Large intestine (tissue), 3 donors: ENCODE measurements around the gene HES7. TPM values are rescaled to one million over a fixed set of nuclear protein-coding genes. Genes with fewer than 3 reads are reported as not detected.

Source experiments
- DNase-seq, 2 donors: peaks; one replicate each; pipeline versions ENCODE4 v3.0.0 to v3.0.0-alpha.2; 2013
- H3K27ac ChIP-seq: one replicate; pipeline ENCODE4 v1.5.1; 2013; ENCODE audit warnings: low read length
- H3K27me3 ChIP-seq: 2 replicates; pipeline ENCODE4 v1.6.1; 2013; ENCODE audit warnings: low read length; ENCODE audit not compliant: control insufficient read depth, insufficient read depth
- H3K36me3 ChIP-seq: 2 replicates; pipeline ENCODE4 v1.6.1; 2013; ENCODE audit warnings: low read length; ENCODE audit not compliant: control insufficient read depth, insufficient read depth
- H3K4me1 ChIP-seq: one replicate; pipeline ENCODE4 v1.6.1; 2013; ENCODE audit warnings: low read length; ENCODE audit not compliant: control insufficient read depth, insufficient read depth
- H3K4me3 ChIP-seq: one replicate; pipeline ENCODE4 v1.5.1; 2013; ENCODE audit warnings: low read length
- H3K9me3 ChIP-seq: one replicate; pipeline ENCODE4 v1.6.1; 2013; ENCODE audit warnings: mild to moderate bottlenecking, low read depth, low read length, moderate library complexity; ENCODE audit not compliant: control insufficient read depth
- WGBS: methylation state at CpG from one replicate; pipeline ENCODE4 v1.1.5; 2013; ENCODE audit warnings: low lambda C conversion rate; ENCODE audit not compliant: insufficient coverage; 5-methylcytosine and 5-hydroxymethylcytosine counted together
- polyA plus RNA-seq: library from polyadenylated mRNA; unstranded; fragments of 120-200 nt; gene quantifications from one replicate; pipeline ENCODE4 v1.2.1, GENCODE V29; 2013

HES7 gene
- polyA plus RNA-seq, 1 donor = 0.16 TPM

GRCh38 chr17:8120520-8121406, 3.1 kb downstream of the HES7 start:
- Histone ChIP-seq H3K36me3 (no peaks in the 10 kb centered on the region), H3K4me1 (peaks cover 70% of the 10 kb centered on the region), H3K27me3 (peaks cover 65% of the 10 kb centered on the region), H3K4me3 (peak overlapping the region; percentile 52), H3K27ac (peak overlapping the region; percentile 29), H3K9me3 (peaks cover 4% of the 10 kb centered on the region)
- WGBS = 3% methylated on average over 6 of the region's 40 CpGs
- DNase-seq = peak in 1 of 2 donors; percentile 68

GRCh38 chr17:8119581-8120519, 4.1 kb downstream of the HES7 start:
- Histone ChIP-seq H3K9me3 (peaks cover 4% of the 10 kb centered on the region), H3K27me3 (peaks cover 67% of the 10 kb centered on the region), H3K36me3 (no peaks in the 10 kb centered on the region), H3K4me3 (peak overlapping the region; percentile 55), H3K27ac (peak overlapping the region; percentile 71), H3K4me1 (peaks cover 63% of the 10 kb centered on the region)
- WGBS = 0% methylated on average over 4 of the region's 28 CpGs
- peak; percentile 85 to 91 for DNase-seq

- peak; percentile 71 to 81 for DNase-seq
- H3K36me3 ChIP-seq = no peaks in the 10 kb centered on the region
- peak overlapping the region; percentile 55 for H3K4me3 ChIP-seq
- H3K27me3 ChIP-seq = peaks cover 67% of the 10 kb centered on the region
- 1% methylated on average over 13 of the region's 38 CpGs for WGBS
- peaks cover 54% of the 10 kb centered on the region for H3K4me1 ChIP-seq
- peak overlapping the region; percentile 71 for H3K27ac ChIP-seq
- H3K9me3 ChIP-seq = peaks cover 4% of the 10 kb centered on the region
Observed at GRCh38 chr17:8118769-8119580, 4.9 kb downstream of the HES7 start.

- DNase-seq = peak; percentile 81 to 87
- peaks cover 46% of the 10 kb centered on the region for H3K4me1 ChIP-seq
- WGBS = no CpG with 5 or more reads among the region's 33 CpGs
Observed at GRCh38 chr17:8117980-8118768, 5.7 kb downstream of the HES7 start, which contains the start of gene ALOXE3. Gene ALOXE3 (minus strand): TSS chr17:8118514. CDS start chr17:8117990, 524 bp downstream.

GRCh38 chr17:8117367-8117979, 6.4 kb downstream of the HES7 start:
- Histone ChIP-seq H3K9me3 (no peaks in the 10 kb centered on the region), H3K27me3 (peaks cover 65% of the 10 kb centered on the region), H3K4me1 (peaks cover 39% of the 10 kb centered on the region)

More at GRCh38 chr17:8117980-8118768, 5.7 kb downstream of the HES7 start, which contains the start of gene ALOXE3:
- peak within 1 kb of the TSS; percentile 71 for H3K27ac ChIP-seq
- H3K4me3 ChIP-seq = peak within 1 kb of the TSS; percentile 55
- peaks cover 66% of the 10 kb centered on the region for H3K27me3 ChIP-seq
- H3K36me3 ChIP-seq = no peaks in the 10 kb centered on the region
- H3K9me3 ChIP-seq = peaks cover 4% of the 10 kb centered on the region

GRCh38 chr17:8116776-8117175, 7.1 kb downstream of the HES7 start:
- no peak overlapping the region for H3K27ac ChIP-seq
- no CpG with 5 or more reads among the region's 18 CpGs for WGBS
- no peaks in the 10 kb centered on the region for H3K9me3 ChIP-seq
- peaks cover 34% of the 10 kb centered on the region for H3K4me1 ChIP-seq
- peaks cover 65% of the 10 kb centered on the region for H3K27me3 ChIP-seq
- peak in 1 of 2 donors; percentile 50 for DNase-seq
- no peaks in the 10 kb centered on the region for H3K36me3 ChIP-seq
- no peak overlapping the region for H3K4me3 ChIP-seq

More at GRCh38 chr17:8117367-8117979, 6.4 kb downstream of the HES7 start:
- Histone ChIP-seq H3K4me3 (peak overlapping the region; percentile 55), H3K36me3 (no peaks in the 10 kb centered on the region), H3K27ac (peak overlapping the region; percentile 71)
- no CpG with 5 or more reads among the region's 18 CpGs for WGBS
- DNase-seq = peak in 1 of 2 donors; percentile 55

- no peak overlapping the region for H3K27ac ChIP-seq
- no peaks in the 10 kb centered on the region for H3K9me3 ChIP-seq
- no peak for DNase-seq
- H3K4me1 ChIP-seq = peaks cover 9% of the 10 kb centered on the region
- no CpG with 5 or more reads among the region's 6 CpGs for WGBS
- H3K36me3 ChIP-seq = no peaks in the 10 kb centered on the region
- H3K27me3 ChIP-seq = peaks cover 70% of the 10 kb centered on the region
- H3K4me3 ChIP-seq = no peak overlapping the region
Observed at GRCh38 chr17:8110907-8111306, 13.0 kb downstream of the HES7 start.

- Histone ChIP-seq H3K27me3 (peaks cover 65% of the 10 kb centered on the region), H3K36me3 (no peaks in the 10 kb centered on the region), H3K4me1 (peaks cover 9% of the 10 kb centered on the region), H3K27ac (no peak overlapping the region), H3K4me3 (no peak overlapping the region), H3K9me3 (no peaks in the 10 kb centered on the region)
- DNase-seq = no peak
- no CpG with 5 or more reads among the region's 10 CpGs for WGBS
Observed at GRCh38 chr17:8110456-8110804, 13.5 kb downstream of the HES7 start.
